ENCODE measurements around the gene TMEM121B.

The TMEM121B gene

DNA sequence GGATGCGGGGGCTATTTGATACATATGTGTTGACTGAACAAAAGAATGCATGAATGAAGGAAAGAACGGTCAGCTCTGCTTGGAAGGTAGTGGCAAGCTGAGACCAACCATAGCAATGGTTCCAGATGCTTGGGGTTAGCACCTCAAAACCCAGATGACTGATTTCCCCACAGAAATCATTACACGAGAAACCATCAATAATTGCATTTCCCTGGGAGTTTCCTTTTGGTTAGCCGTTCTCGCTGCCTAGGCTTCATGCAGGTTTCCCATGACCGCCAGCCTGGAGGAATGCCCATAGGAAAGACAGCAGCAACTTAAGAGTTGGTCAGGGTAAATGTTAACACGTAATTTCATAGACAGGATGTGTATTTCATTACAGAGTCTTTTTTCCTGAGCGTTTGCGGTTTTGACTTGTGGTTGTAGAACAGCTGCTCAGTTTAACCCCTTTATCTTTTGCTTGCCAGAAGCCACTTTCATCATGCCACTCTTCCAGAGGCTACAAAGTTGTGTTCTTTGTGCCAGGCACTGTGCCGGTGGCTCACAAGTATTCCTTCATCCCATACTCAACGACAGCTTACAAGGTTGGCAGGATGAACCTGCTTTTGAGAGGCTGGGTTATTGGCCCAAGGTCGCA lies 33.5 kb downstream of the TMEM121B start:
- no peak for DNase-seq

- no peak for DNase-seq
Measured at GRCh38 chr22:17086788-17087497, 34.2 kb downstream of the TMEM121B start.

GRCh38 chr22:17086296-17086695 lies 34.9 kb downstream of the TMEM121B start:
- no peak for DNase-seq

DNA sequence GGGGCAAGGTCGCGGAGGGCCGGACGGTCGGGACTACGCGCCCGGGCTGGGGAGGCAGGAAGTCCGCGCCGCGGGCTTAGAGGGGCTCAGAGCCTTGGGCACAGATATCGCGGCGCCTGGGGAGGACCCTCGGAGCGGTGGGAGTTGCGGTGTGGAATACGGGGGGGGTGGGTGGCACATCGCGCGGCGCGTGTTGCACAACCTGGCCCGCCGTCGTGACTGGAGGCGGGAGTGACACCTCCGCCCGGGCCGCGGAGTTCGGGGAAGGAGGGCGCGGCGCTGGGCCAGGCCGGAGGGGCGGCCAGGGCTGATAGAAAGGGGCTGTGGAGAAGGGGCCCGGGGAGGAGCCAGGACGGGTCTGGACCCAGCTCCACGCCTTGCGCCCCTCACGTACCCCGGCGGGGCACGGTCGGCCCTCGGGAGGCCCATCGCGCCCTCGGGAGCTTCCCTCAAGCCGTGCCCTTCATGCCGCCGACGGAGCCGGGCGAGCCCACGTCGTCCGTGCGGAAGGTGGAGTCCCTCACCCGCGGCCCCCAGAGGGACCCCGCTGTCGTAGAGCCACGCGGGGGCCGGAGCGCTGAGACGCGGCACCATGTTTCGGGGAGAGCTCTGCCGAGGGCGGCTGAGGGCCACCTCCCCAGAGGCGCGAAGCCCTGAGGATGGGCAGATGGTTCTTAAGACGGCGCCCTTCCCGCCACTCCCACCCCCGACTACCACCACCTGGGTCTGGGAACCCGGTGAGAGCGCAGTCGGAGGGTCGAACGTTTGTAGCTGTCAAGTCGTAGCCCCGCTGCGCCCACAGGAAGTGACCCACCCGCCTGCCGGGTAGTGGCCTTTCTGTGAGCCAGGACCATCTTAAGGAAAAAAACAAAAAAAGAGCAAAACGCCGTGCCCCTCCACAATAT lies 35.6 kb downstream of the TMEM121B start:
- no peak for DNase-seq

- peak; percentile 61 to 84 (median 76) for DNase-seq
Measured at GRCh38 chr22:17084554-17085276, 36.4 kb downstream of the TMEM121B start, which contains the start of gene IL17RA. IL17RA (plus strand) TSS chr22:17085000; CDS start chr22:17085092, 92 bp downstream.

- no peak for DNase-seq
Measured at GRCh38 chr22:17083811-17084441, 37.2 kb downstream of the TMEM121B start.

GRCh38 chr22:17083255-17083654 lies 37.9 kb downstream of the TMEM121B start:
- no peak for DNase-seq

DNA sequence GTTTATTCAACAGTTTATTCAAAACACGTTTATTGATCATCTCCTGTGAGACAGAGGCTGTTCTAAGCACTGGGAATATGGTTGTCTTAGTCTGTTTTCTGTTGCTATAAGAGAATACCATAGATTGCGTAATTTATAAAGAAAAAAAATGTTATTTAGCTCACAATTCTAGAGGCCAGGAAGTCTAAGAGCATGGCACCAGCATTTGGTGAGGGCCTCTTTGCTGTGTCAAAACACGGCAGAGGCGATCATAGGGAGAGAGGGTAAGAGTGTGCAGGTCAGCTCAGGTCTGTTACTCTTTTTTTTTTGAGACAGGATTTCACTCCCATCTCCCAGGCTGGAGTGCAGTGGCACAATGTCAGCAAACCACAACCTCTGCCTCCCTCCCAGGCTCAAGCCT lies 41.6 kb downstream of the TMEM121B start:
- no peak for DNase-seq

DNA sequence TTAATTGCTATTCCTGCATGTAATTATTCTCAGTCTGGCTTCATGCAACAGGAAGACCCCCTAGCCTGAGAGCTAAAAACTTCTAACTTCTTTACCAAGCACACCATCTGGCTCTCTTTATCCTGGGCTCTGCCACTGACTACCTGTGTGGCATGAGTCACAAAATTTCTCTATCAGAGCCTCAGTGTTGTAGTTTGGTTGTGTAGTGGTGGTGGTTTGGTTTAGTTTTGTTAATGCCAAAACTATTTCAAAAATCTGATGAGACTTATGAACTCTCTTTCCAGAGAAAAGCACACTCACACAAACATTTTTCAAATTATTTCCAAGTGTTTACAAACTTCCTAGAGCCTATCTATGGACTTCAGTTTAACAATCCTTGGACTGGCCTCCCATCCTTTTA lies 43.9 kb downstream of the TMEM121B start:
- no peak for DNase-seq

- no peak for DNase-seq
Measured at GRCh38 chr22:17074648-17075002, 46.5 kb downstream of the TMEM121B start.

DNA sequence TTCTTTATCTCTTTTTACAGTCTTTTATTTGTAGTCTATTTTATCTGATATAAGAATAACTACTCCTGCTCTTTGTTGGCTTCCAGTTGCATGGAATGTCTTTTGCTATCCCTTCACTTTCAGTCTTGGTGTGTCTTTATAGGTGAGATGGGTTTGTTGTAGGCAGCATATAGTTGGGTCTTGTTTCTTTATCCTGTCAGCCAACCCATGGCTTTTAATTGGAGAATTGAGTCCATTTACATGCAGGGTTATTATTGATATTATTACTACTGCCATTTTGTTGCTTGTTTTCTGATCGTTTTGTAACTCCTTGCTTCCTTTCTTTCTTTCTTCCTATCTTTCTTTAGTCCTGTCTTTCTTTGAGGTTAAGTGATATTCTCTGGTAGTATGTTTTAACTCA lies 48.3 kb downstream of the TMEM121B start:
- DNase-seq = no peak

All from NCI-H1417 (cell line).